RWPE2 (cell line): ENCODE data around the gene TRAPPC2L.

Source experiments
- ATAC-seq: fragments of 200-7000 bp; cut with Tn5 transposase; 3 replicates; pipeline ENCODE4 v1.9.1; 2021; ENCODE audit warnings: low read depth
- DNase-seq: peaks from one replicate; pipeline ENCODE4 v3.0.0-alpha.2; 2020; ENCODE audit warnings: low spot score
- H3K27ac ChIP-seq: fragments of 450-650 bp; 2 replicates; pipeline ENCODE4 v1.5.1; 2017; ENCODE audit warnings: mild to moderate bottlenecking; ENCODE audit not compliant: poor library complexity, severe bottlenecking
- H3K27me3 ChIP-seq: fragments of 250-450 bp; sonication (Bioruptor Pico); 2 replicates; pipeline ENCODE4 v1.5.1; 2021; ENCODE audit warnings: mild to moderate bottlenecking, moderate library complexity; ENCODE audit not compliant: insufficient read depth, poor library complexity, severe bottlenecking
- H3K36me3 ChIP-seq: fragments of 250-450 bp; sonication (Bioruptor Pico); 2 replicates; pipeline ENCODE4 v1.5.1; 2020; ENCODE audit warnings: low read depth, mild to moderate bottlenecking, moderate library complexity
- H3K4me1 ChIP-seq: fragments of 250-450 bp; sonication (Bioruptor Pico); 2 replicates; pipeline ENCODE4 v1.5.1; 2021; ENCODE audit warnings: mild to moderate bottlenecking, moderate library complexity; ENCODE audit not compliant: insufficient read depth, poor library complexity, severe bottlenecking
- H3K4me3 ChIP-seq: fragments of 250-450 bp; sonication (Bioruptor Pico); 2 replicates; pipeline ENCODE4 v1.5.1; 2021; ENCODE audit warnings: mild to moderate bottlenecking, moderate library complexity; ENCODE audit not compliant: severe bottlenecking
- H3K9me3 ChIP-seq: fragments of 250-450 bp; sonication (Bioruptor Pico); 2 replicates; pipeline ENCODE4 v1.5.1; 2021; ENCODE audit warnings: mild to moderate bottlenecking, moderate library complexity; ENCODE audit not compliant: severe bottlenecking
- TF ChIP-seq, protein P1 (sequence below): fragments of 450-650 bp; IDR thresholded peaks from one replicate; pipeline ENCODE4 v1.5.1; 2017; ENCODE audit warnings: mild to moderate bottlenecking, moderate library complexity; ENCODE audit not compliant: poor library complexity, severe bottlenecking

TRAPPC2L gene

DNA sequence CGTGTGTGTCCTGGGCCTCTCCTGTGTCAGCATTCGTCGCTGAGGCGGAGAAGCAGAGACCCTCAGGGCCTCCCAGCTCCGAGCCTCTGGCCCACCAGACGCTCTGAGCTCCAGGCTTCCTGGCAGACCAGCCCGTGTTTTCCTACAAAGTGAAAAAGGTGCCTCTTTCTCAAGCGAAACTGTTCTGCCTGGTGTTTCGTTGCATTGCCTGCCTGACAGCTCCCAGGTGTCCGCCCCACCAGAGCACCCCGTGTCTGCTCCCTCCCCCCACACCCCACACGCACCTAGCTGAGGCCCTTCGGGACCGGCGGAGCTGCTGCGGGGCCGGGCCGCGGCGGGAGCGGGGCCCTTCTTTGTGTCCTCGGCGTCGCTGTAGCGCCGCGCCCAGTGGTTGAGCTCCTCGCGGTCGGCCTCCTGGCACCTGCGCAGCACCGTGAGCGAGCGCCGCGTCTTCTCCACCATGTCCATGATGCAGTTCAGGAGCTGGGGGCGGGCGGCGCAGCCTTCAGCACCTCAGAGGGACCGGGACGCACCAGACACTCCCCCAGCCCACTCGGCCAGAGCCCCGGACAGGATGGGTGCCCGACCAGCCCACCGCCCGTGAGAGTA, 24.2 kb downstream of the TRAPPC2L start:
- Histone ChIP-seq H3K36me3 (no peaks in the 10 kb centered on the region), H3K9me3 (no peaks in the 10 kb centered on the region), H3K4me1 (peaks cover 2% of the 10 kb centered on the region), H3K27ac (no peak overlapping the region), H3K27me3 (peaks cover 13% of the 10 kb centered on the region), H3K4me3 (no peak overlapping the region)
- TF ChIP-seq, protein P1, sequence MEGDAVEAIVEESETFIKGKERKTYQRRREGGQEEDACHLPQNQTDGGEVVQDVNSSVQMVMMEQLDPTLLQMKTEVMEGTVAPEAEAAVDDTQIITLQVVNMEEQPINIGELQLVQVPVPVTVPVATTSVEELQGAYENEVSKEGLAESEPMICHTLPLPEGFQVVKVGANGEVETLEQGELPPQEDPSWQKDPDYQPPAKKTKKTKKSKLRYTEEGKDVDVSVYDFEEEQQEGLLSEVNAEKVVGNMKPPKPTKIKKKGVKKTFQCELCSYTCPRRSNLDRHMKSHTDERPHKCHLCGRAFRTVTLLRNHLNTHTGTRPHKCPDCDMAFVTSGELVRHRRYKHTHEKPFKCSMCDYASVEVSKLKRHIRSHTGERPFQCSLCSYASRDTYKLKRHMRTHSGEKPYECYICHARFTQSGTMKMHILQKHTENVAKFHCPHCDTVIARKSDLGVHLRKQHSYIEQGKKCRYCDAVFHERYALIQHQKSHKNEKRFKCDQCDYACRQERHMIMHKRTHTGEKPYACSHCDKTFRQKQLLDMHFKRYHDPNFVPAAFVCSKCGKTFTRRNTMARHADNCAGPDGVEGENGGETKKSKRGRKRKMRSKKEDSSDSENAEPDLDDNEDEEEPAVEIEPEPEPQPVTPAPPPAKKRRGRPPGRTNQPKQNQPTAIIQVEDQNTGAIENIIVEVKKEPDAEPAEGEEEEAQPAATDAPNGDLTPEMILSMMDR = no peak
- ATAC-seq (no peak), DNase-seq (no peak)

DNA sequence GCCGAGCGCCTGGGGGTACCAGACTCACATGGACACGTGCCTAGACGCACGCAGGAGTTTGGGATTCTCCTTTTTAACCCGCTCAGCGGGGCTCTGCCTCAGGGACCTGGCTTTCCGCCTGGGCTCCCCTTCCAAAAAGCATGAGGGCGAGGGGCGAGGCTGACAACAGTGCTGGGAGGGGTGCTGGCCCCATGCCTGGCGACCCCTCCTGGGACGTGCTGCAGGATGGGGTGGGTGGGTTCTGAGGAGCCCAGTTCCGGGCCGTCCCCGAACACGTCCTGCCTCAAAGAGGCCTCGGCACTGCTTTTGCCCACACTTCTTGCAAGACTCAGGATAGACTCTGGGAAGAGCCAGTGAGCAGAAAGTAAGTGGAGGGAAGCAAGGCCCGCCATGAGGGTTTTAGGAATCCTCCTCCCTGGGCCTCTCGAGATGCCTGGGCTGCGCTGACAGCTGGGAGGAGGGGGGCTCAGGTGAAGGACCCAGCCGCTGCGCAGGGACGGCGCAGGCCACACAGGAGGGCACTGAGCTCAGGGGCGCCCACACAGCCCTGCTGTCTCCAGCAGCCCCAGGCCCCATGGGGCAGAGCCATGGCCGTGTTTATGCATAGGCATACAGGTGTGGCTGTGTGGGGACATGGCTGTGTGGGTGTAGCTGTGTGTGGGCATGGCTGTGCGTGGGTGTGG, 24.9 kb downstream of the TRAPPC2L start:
- Histone ChIP-seq H3K9me3 (no peaks in the 10 kb centered on the region), H3K4me3 (no peak overlapping the region), H3K4me1 (peaks cover 2% of the 10 kb centered on the region), H3K27me3 (peaks cover 9% of the 10 kb centered on the region), H3K36me3 (no peaks in the 10 kb centered on the region), H3K27ac (no peak overlapping the region)
- ATAC-seq (no peak), DNase-seq (no peak)
- TF ChIP-seq, protein P1 = no peak

DNA sequence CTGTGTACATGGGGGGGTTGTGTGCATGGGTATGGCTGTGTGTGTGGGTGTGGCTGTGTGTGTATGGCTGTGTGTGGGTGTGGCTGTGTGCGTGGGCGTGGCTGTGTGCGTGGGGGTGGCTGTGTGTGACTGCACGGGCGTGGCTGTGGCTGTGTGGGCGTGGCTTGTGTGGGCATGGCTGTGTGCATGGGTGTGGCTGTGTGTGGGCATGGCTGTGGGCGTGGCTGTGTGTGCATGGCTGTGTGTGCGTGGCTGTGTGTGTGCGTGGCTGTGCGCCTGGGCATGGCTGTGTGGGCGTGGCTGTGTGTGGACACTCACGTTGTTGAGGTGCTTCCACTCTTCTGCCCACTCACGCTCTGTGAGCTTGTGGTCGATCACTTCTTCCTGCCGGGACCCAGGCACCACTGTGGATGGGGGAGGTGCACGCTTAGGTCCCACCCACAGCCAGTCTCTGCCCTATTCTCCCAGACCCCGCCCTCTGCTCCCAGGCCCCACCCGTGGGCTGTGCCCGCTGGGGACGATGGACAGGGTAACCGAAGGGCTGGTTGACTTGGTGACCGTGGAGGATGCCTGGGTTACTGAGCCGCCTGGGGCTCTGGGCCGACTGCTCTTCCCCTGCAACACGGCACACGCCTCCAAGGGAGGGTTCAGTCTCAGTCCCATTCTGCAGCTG, 25.6 kb downstream of the TRAPPC2L start:
- ATAC-seq (no peak), DNase-seq (no peak)
- Histone ChIP-seq H3K4me1 (peaks cover 2% of the 10 kb centered on the region), H3K27ac (no peak overlapping the region), H3K9me3 (no peaks in the 10 kb centered on the region), H3K27me3 (peaks cover 9% of the 10 kb centered on the region), H3K36me3 (no peaks in the 10 kb centered on the region), H3K4me3 (no peak overlapping the region)
- TF ChIP-seq, protein P1 = no peak

- no peak overlapping the region for H3K4me3 ChIP-seq
- peaks cover 2% of the 10 kb centered on the region for H3K4me1 ChIP-seq
- no peaks in the 10 kb centered on the region for H3K9me3 ChIP-seq
- H3K27me3 ChIP-seq = peaks cover 9% of the 10 kb centered on the region
- H3K36me3 ChIP-seq = no peaks in the 10 kb centered on the region
- H3K27ac ChIP-seq = no peak overlapping the region
- TF ChIP-seq, protein P1 = no peak
- DNase-seq (no peak), ATAC-seq (no peak)
Measured at GRCh38 chr16:88883117-88883895, 26.4 kb downstream of the TRAPPC2L start.
